Ishikawa (cell line): ENCODE data around the gene AOC1.

Experiments used
- CEBPB ChIP-seq: IDR thresholded peaks from 2 replicates; pipeline ENCODE4 v1.6.1; 2012
- EP300 ChIP-seq: IDR thresholded peaks from 2 replicates; pipeline ENCODE4 v1.6.1; 2012; ENCODE audit warnings: borderline replicate concordance
- MAX ChIP-seq: IDR thresholded peaks from 2 replicates; pipeline ENCODE4 v1.6.1; 2012

- TF ChIP-seq MAX (no peak), EP300 (no peak), CEBPB (no peak)
These were observed 39.4 kb downstream of the AOC1 start for GRCh38 chr7:150891740-150892139.
